D721Med (cell line): ENCODE data around the gene DYNC1I2.

Experiments used
- DNase-seq: peaks from one replicate; pipeline ENCODE4 v3.0.0; 2011; ENCODE audit warnings: low spot score; ENCODE audit not compliant: insufficient read length
- FAIRE-seq: peaks from 2 replicates; lab custom pipeline; 2011; peaks lifted over from hg19 to GRCh38; lab: Jason Lieb, UNC
- CTCF ChIP-seq: IDR thresholded peaks from 2 replicates; pipeline ENCODE4 v1.5.1; 2012; ENCODE audit warnings: mild to moderate bottlenecking, control low read depth; ENCODE audit not compliant: insufficient read depth; ENCODE audit errors: missing control alignments

Gene DYNC1I2

DNA sequence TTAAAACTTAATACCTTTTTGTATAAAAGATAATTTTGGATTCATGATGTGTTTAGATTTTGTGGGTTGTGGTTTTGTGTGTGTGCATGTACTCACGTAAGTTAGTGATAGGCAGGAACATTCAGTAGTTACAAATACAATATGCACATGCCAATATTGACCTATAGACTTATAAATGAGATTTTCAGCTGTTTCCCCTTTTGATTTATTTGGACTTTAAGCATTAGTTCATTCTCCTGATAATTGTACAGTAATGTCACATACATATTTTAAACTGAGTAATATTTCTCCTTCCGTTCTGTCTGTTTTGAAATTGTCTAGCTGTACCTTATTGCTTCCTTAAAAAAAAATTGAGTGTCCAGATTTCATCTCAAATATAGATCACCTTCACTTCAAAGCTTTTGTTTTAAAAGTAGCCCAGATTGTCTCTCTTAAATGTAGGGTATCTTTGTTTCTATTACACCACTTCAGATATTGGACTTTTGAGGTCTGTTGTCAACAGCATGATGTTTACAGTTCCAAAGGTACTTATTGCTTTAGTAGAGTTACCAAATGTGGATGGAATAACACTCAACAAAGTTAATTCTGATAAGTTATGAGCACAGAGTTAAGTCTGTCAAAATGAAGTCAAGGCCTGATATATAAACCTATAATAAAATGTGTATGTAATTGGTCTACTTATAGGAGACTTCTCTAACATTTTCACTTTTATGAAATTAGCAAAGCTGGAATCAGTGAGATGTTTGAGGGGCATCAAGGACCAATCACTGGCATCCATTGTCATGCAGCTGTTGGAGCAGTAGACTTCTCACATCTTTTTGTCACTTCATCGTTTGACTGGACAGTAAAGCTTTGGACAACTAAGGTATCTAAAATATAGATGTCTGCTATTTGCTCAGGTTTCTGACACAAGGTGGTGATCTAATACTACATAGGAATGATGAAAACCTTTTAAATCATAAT, 42.0 kb downstream of the DYNC1I2 start:
- DNase-seq (no peak), FAIRE-seq (peak; percentile 91)
- TF ChIP-seq CTCF = no peak

DNA sequence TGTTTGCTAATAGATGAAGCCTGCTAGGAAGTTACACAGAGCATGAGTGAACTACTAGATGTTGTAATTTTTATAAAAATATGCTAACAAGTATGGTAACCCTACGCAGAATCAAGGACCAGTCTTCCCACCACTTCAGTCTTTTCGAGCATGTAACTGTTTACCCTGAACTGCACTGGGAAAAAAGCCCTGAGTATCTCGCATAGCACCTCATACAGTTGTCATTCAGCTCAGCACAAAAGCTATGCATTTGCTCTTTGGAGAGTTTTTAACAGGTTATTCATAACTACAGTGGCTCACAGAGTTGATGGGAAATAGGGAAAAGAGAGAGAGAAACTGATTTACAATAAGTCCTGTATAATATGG, 42.7 kb downstream of the DYNC1I2 start:
- no peak for TF ChIP-seq CTCF
- no peak for FAIRE-seq
- DNase-seq = no peak

- FAIRE-seq (no peak), DNase-seq (no peak)
- TF ChIP-seq CTCF = no peak
Observed at GRCh38 chr2:171735991-171736710, 48.9 kb downstream of the DYNC1I2 start.

GRCh38 chr2:171741189-171741588, 53.9 kb downstream of the DYNC1I2 start:
- DNase-seq = no peak
- no peak for FAIRE-seq
- no peak for TF ChIP-seq CTCF

DNA sequence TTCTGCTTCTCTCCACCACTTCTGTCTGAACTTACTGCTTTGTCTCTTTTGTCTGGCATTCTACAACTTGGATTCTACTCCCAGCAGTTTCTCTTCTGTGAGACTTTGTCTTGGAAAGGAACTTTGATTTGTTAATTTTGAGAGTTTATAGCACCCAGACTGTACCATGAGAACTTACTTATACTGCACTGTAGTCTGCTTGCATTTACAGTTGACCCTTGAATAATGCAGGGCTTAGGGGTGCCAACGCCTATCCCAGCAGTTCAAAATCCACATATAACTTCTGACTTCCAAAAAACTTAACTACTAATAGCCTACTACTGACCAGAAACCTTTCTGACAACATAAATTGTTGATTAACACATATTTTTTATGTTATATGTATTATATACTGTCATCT, 55.5 kb downstream of the DYNC1I2 start:
- FAIRE-seq (no peak), DNase-seq (no peak)
- no peak for TF ChIP-seq CTCF

GRCh38 chr2:171745141-171745540, 57.9 kb downstream of the DYNC1I2 start:
- FAIRE-seq (peak; percentile 56), DNase-seq (no peak)
- no peak for TF ChIP-seq CTCF
